ENCODE data around the gene MYOD1. TPM values are rescaled to one million over a fixed set of nuclear protein-coding genes. Genes with fewer than 3 reads are reported as not detected.

MYOD1 gene
- polyA plus RNA-seq, 1 experiment, result not detected

- Histone ChIP-seq H3K36me3 (ENCODE audit: control insufficient read depth, insufficient read depth, low read length) (no peaks in the 10 kb centered on the region), H3K4me3 (ENCODE audit: low read depth, low read length) (no peak overlapping the region), H3K27me3 (ENCODE audit: control insufficient read depth, insufficient read depth, low read length) (no peaks in the 10 kb centered on the region; the same call in 1 of the 2 replicates)
- TF ChIP-seq, protein P1, sequence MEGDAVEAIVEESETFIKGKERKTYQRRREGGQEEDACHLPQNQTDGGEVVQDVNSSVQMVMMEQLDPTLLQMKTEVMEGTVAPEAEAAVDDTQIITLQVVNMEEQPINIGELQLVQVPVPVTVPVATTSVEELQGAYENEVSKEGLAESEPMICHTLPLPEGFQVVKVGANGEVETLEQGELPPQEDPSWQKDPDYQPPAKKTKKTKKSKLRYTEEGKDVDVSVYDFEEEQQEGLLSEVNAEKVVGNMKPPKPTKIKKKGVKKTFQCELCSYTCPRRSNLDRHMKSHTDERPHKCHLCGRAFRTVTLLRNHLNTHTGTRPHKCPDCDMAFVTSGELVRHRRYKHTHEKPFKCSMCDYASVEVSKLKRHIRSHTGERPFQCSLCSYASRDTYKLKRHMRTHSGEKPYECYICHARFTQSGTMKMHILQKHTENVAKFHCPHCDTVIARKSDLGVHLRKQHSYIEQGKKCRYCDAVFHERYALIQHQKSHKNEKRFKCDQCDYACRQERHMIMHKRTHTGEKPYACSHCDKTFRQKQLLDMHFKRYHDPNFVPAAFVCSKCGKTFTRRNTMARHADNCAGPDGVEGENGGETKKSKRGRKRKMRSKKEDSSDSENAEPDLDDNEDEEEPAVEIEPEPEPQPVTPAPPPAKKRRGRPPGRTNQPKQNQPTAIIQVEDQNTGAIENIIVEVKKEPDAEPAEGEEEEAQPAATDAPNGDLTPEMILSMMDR (IDR thresholded peaks at IDR 0.05; ENCODE audit: insufficient read depth, low read depth, low read length), result no peak
- DNase-seq (ENCODE audit: low read depth), result no peak
- CTCF ChIA-PET, result interaction anchor here (0.6 to 6.2 kb wide), 5 partner anchors 8 to 225 kb away, joined by 3 to 181 read pairs (median 17); no protein-coding TSS in a partner anchor
- POLR2A ChIA-PET, result no interaction called here
These were observed 43.1 kb downstream of the MYOD1 start for GRCh38 chr11:17762309-17762974.

DNA sequence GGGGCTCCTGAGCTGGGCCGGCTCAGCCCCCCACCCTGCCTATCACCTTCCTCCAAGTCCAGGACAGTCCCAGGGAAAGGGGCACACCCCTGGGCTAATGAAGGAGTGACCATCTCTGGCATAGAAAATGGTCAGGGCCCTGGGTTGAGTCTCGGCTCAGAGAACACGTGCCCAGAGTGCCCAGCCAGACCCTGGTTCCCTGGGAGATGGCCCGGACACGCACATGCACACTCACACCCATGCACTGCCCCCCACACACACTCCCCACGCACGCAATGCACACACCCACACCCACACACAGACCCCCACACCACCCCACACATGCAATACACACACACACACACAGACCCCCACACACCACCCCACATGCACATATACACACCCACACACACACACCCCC is 43.9 kb downstream of the MYOD1 start:
- Histone ChIP-seq H3K36me3 (ENCODE audit: control insufficient read depth, insufficient read depth, low read length) (no peaks in the 10 kb centered on the region), H3K27me3 (ENCODE audit: control insufficient read depth, insufficient read depth, low read length) (no peaks in the 10 kb centered on the region; the same call in 1 of the 2 replicates), H3K4me3 (ENCODE audit: low read depth, low read length) (no peak overlapping the region)
- TF ChIP-seq, protein P1 (IDR thresholded peaks at IDR 0.05; ENCODE audit: insufficient read depth, low read depth, low read length), result no peak
- DNase-seq (ENCODE audit: low read depth), result no peak
- ChIA-PET POLR2A (no interaction called here), CTCF (interaction anchor here (6.2 kb wide), 1 partner anchor 215 kb away, joined by 181 read pairs; no protein-coding TSS in a partner anchor)

GRCh38 chr11:17763703-17764102 is 44.3 kb downstream of the MYOD1 start:
- no peak for DNase-seq (ENCODE audit: low read depth)
- ChIA-PET CTCF (interaction anchor here (6.2 kb wide), 1 partner anchor 215 kb away, joined by 181 read pairs; no protein-coding TSS in a partner anchor), POLR2A (no interaction called here)
- TF ChIP-seq, protein P1 (IDR thresholded peaks at IDR 0.05; ENCODE audit: insufficient read depth, low read depth, low read length), result no peak
- Histone ChIP-seq H3K27me3 (ENCODE audit: control insufficient read depth, insufficient read depth, low read length) (no peaks in the 10 kb centered on the region; the same call in 1 of the 2 replicates), H3K4me3 (ENCODE audit: low read depth, low read length) (no peak overlapping the region), H3K36me3 (ENCODE audit: control insufficient read depth, insufficient read depth, low read length) (no peaks in the 10 kb centered on the region)

- Histone ChIP-seq H3K36me3 (ENCODE audit: control insufficient read depth, insufficient read depth, low read length) (no peaks in the 10 kb centered on the region), H3K27me3 (ENCODE audit: control insufficient read depth, insufficient read depth, low read length) (no peaks in the 10 kb centered on the region; the same call in 1 of the 2 replicates), H3K4me3 (ENCODE audit: low read depth, low read length) (no peak overlapping the region)
- ChIA-PET POLR2A (no interaction called here), CTCF (interaction anchor here (0.9 to 2.7 kb wide), 2 partner anchors 208 to 214 kb away, joined by 4 to 21 read pairs; no protein-coding TSS in a partner anchor)
- no peak for DNase-seq (ENCODE audit: low read depth)
- TF ChIP-seq, protein P1 (IDR thresholded peaks at IDR 0.05; ENCODE audit: insufficient read depth, low read depth, low read length), result no peak
These were observed 45.3 kb downstream of the MYOD1 start for GRCh38 chr11:17764446-17765218.
